IMR-90 (cell line): ENCODE data around the gene AKAP13. TPM values are rescaled to one million over a fixed set of nuclear protein-coding genes. Genes with fewer than 3 reads are reported as not detected.
"Not testable (repeated sequence)": the region's sequence is repeated elsewhere in the genome, so short reads cannot be mapped to it uniquely, and the experiment has no call there.

ENCODE experiments used
- ATAC-seq: fragments of 200-7000 bp; cut with Tn5 transposase; 2 replicates; pipeline ENCODE4 v1.9.1; 2020; ENCODE audit warnings: low read depth, mild to moderate bottlenecking, moderate library complexity
- BruUV-seq: library from RNA; stranded (reverse); fragments of 400-500 nt; replicated peaks from 2 replicates; lab custom pipeline; 2021; lab: Mats Ljungman, UMichigan
- CTCF ChIA-PET: fragments of 300-600 bp; formaldehyde crosslinking; extraction: SDS; loops from one replicate; lab custom pipeline; 2021; ENCODE audit warnings: antibody characterized with exemption; lab: Yijun Ruan, JAX
- POLR2A ChIA-PET: fragments of 300-600 bp; sonication (Branson Sonifier 250); formaldehyde crosslinking; loops from one replicate; lab custom pipeline; 2022; ENCODE audit warnings: antibody characterized with exemption; ENCODE audit not compliant: unreplicated experiment; lab: Charles Lee
- DNase-seq: peaks from one replicate; pipeline ENCODE4 v3.0.0; 2013
- H2AFZ ChIP-seq: replicated peaks from 2 replicates; pipeline ENCODE3; 2013; ENCODE audit warnings: low read length, mild to moderate bottlenecking; ENCODE audit not compliant: poor library complexity
- H2AK5ac ChIP-seq: 2 replicates; pipeline ENCODE4 v1.6.1; 2013; ENCODE audit warnings: low read depth, low read length, inconsistent platforms
- H2AK9ac ChIP-seq: replicated peaks from 2 replicates; pipeline ENCODE3; 2013; ENCODE audit warnings: mild to moderate bottlenecking, low read depth, low read length, moderate library complexity; ENCODE audit not compliant: poor library complexity
- H2BK120ac ChIP-seq: 2 replicates; pipeline ENCODE4 v1.6.1; 2013; ENCODE audit warnings: low read depth, low read length, inconsistent platforms
- H2BK15ac ChIP-seq: 3 replicates; pipeline ENCODE4 v1.6.1; 2013; ENCODE audit warnings: low read depth, low read length, inconsistent platforms
- H2BK20ac ChIP-seq: 2 replicates; pipeline ENCODE4 v1.6.1; 2013; ENCODE audit warnings: low read depth, mild to moderate bottlenecking, inconsistent platforms, low read length, moderate library complexity
- H2BK5ac ChIP-seq: 2 replicates; pipeline ENCODE4 v1.6.1; 2013; ENCODE audit warnings: mild to moderate bottlenecking, low read depth, low read length, inconsistent platforms; ENCODE audit not compliant: poor library complexity, severe bottlenecking
- H3K14ac ChIP-seq: replicated peaks from 2 replicates; pipeline ENCODE4 v1.6.1; 2013; ENCODE audit warnings: low read depth, low read length, inconsistent platforms
- H3K18ac ChIP-seq: 2 replicates; pipeline ENCODE4 v1.6.1; 2013; ENCODE audit warnings: low read depth, low read length, control low read depth
- H3K23ac ChIP-seq: 2 replicates; pipeline ENCODE4 v1.6.1; 2013; ENCODE audit warnings: low read depth, low read length, inconsistent platforms
- H3K27ac ChIP-seq: 2 replicates; pipeline ENCODE4 v1.5.1; 2013; ENCODE audit warnings: mild to moderate bottlenecking, control low read depth, low read length; ENCODE audit not compliant: insufficient read depth
- H3K27me3 ChIP-seq: 2 replicates; pipeline ENCODE4 v1.6.1; 2013; ENCODE audit warnings: low read length; ENCODE audit not compliant: control insufficient read depth, insufficient read depth
- H3K36me3 ChIP-seq: 2 replicates; pipeline ENCODE4 v1.6.1; 2013; ENCODE audit warnings: low read length, mixed read lengths; ENCODE audit not compliant: control insufficient read depth, insufficient read depth
- H3K4ac ChIP-seq: 2 replicates; pipeline ENCODE4 v1.6.1; 2013; ENCODE audit warnings: low read depth, low read length, inconsistent platforms
- H3K4me1 ChIP-seq: 2 replicates; pipeline ENCODE4 v1.6.1; 2013; ENCODE audit warnings: low read length, mixed read lengths; ENCODE audit not compliant: control insufficient read depth, insufficient read depth
- H3K4me2 ChIP-seq: 2 replicates; pipeline ENCODE4 v1.6.1; 2013; ENCODE audit warnings: low read depth, mild to moderate bottlenecking, control low read depth, low read length, moderate library complexity
- H3K4me3 ChIP-seq: 2 replicates; pipeline ENCODE4 v1.5.1; 2013; ENCODE audit warnings: low read depth, mild to moderate bottlenecking, control low read depth, low read length, moderate library complexity; ENCODE audit not compliant: insufficient read depth
- H3K56ac ChIP-seq: 2 replicates; pipeline ENCODE4 v1.6.1; 2013; ENCODE audit warnings: low read length, inconsistent platforms; ENCODE audit not compliant: insufficient read depth; ENCODE audit errors: extremely low read depth
- H3K79me1 ChIP-seq, 2 experiments: 2 replicates each; pipeline ENCODE4 v1.6.1; 2013; ENCODE audit warnings: low read length in 2 of 2, inconsistent platforms in 1 of 2, low read depth in 1 of 2
- H3K9ac ChIP-seq: 2 replicates; pipeline ENCODE4 v1.6.1; 2013; ENCODE audit warnings: low read depth, low read length, control low read depth
- H3K9me1 ChIP-seq: 2 replicates; pipeline ENCODE4 v1.6.1; 2013; ENCODE audit warnings: low read length, inconsistent platforms; ENCODE audit not compliant: insufficient read depth
- H3K9me3 ChIP-seq: 2 replicates; pipeline ENCODE4 v1.6.1; 2013; ENCODE audit warnings: low read length; ENCODE audit not compliant: control insufficient read depth, insufficient read depth
- H4K20me1 ChIP-seq: 2 replicates; pipeline ENCODE4 v1.6.1; 2013; ENCODE audit warnings: low read length, inconsistent platforms; ENCODE audit not compliant: insufficient read depth
- H4K5ac ChIP-seq: 2 replicates; pipeline ENCODE4 v1.6.1; 2013; ENCODE audit warnings: mild to moderate bottlenecking, low read depth, low read length, control low read depth
- H4K8ac ChIP-seq, 2 experiments: 2 replicates each; pipeline ENCODE4 v1.6.1; 2013; ENCODE audit warnings: low read depth in 2 of 2, low read length in 2 of 2, control low read depth in 1 of 2, inconsistent platforms in 1 of 2
- H4K91ac ChIP-seq: 2 replicates; pipeline ENCODE4 v1.6.1; 2013; ENCODE audit warnings: low read depth, low read length, inconsistent platforms; ENCODE audit not compliant: insufficient read depth
- WGBS, 2 experiments: methylation state at CpG; one replicate each; pipeline versions ENCODE4 v1.1.5 to v1.1.7; 2013; ENCODE audit warnings: missing lambda C conversion rate in 2 of 2; ENCODE audit not compliant: insufficient read length in 1 of 2; ENCODE audit errors: extremely low coverage in 2 of 2; 5-methylcytosine and 5-hydroxymethylcytosine counted together
- dilution Hi-C: fragments of 300-500 bp; cut with HindIII; formaldehyde crosslinking; loops from one replicate; pipeline ENCODE4 v1.14.3; 2018; ENCODE audit warnings: low sequenced_read_pairs; ENCODE audit not compliant: unreplicated experiment
- in situ Hi-C: fragments of 300-500 bp; cut with MboI; formaldehyde crosslinking; loops from 3 replicates; pipeline ENCODE4 v1.14.3; 2019; ENCODE audit warnings: low sequenced_read_pairs, inconsistent platforms, mixed read lengths
- intact Hi-C: fragments of 100-400 bp; cut with micrococcal nuclease; formaldehyde crosslinking; loops from 2 replicates; pipeline ENCODE4 v1.10.0; 2022
- polyA plus RNA-seq, 3 experiments: library from polyadenylated mRNA; depleted of rRNA; stranded (reverse); fragments of >200 nt; gene quantifications; 2 replicates each; pipeline ENCODE4 v1.2.3, GENCODE V29; 2012; ENCODE audit warnings: low replicate concordance in 1 of 3
- total RNA-seq: library from RNA; depleted of rRNA; stranded (reverse); fragments of >200 nt; gene quantifications from 2 replicates; pipeline ENCODE4 v1.2.3, GENCODE V29; 2012

Gene AKAP13
- total and polyA plus RNA-seq, 2 of the 4 experiments (the other 2 are of a cell fraction): 10.4 to 46.4 TPM

- H3K79me1 ChIP-seq, POLR2A ChIA-PET, H2BK120ac ChIP-seq, H3K4me3 ChIP-seq, H2BK5ac ChIP-seq, H4K8ac ChIP-seq, BruUV-seq, H3K27ac ChIP-seq, H3K9me1 ChIP-seq, H3K56ac ChIP-seq, H3K9ac ChIP-seq, H3K4me2 ChIP-seq, H3K27me3 ChIP-seq, H2AK9ac ChIP-seq, H4K5ac ChIP-seq, H3K36me3 ChIP-seq, dilution Hi-C loops, ATAC-seq, H3K18ac ChIP-seq, CTCF ChIA-PET, H4K20me1 ChIP-seq, H3K9me3 ChIP-seq, H3K23ac ChIP-seq, H4K91ac ChIP-seq, intact Hi-C loops, H2AFZ ChIP-seq, in situ Hi-C loops, H2BK15ac ChIP-seq, H3K4me1 ChIP-seq, DNase-seq: not testable (repeated sequence)
- no CpG with 5 or more reads among the region's 1 CpG for WGBS, 2 experiments
- peak overlapping the region; percentile 86; the same call in 1 of the 2 replicates for H3K14ac ChIP-seq
- peak overlapping the region; percentile 5 for H2AK5ac ChIP-seq
- peak overlapping the region; percentile 66; the same call in 1 of the 2 replicates for H2BK20ac ChIP-seq
- H3K4ac ChIP-seq: 0 out of 2 replicates have a peak overlapping the region, but pooled peaks have one; percentile 2
Measured at GRCh38 chr15:85346462-85347084, 33.8 kb upstream of the AKAP13 start.

GRCh38 chr15:85347264-85348047, 32.9 kb upstream of the AKAP13 start:
- H2AK9ac ChIP-seq, H3K27me3 ChIP-seq, H4K20me1 ChIP-seq, H3K14ac ChIP-seq, H3K79me1 ChIP-seq, H2BK20ac ChIP-seq, H4K91ac ChIP-seq, H3K4me3 ChIP-seq, H3K9me3 ChIP-seq, H2BK5ac ChIP-seq, dilution Hi-C loops, intact Hi-C loops, H3K27ac ChIP-seq, BruUV-seq, POLR2A ChIA-PET, H3K18ac ChIP-seq, H2BK15ac ChIP-seq, H4K8ac ChIP-seq, H3K9ac ChIP-seq, H3K56ac ChIP-seq, DNase-seq, CTCF ChIA-PET, H2AFZ ChIP-seq, H3K36me3 ChIP-seq, H3K4me2 ChIP-seq, ATAC-seq, H2BK120ac ChIP-seq, H3K23ac ChIP-seq, H3K4me1 ChIP-seq, H3K9me1 ChIP-seq, H4K5ac ChIP-seq, H3K4ac ChIP-seq, in situ Hi-C loops: not testable (repeated sequence)
- WGBS, 2 experiments: no CpG with 5 or more reads among the region's 5 CpGs
- H2AK5ac ChIP-seq: 0 out of 2 replicates have a peak overlapping the region, but pooled peaks have one; percentile 78
